ENCODE measurements around the gene NAPSA.

NAPSA gene

GRCh38 chr19:50383852-50384684 lies 18.6 kb upstream of the NAPSA start, which contains the start of gene POLD1:
POLD1 (plus strand) TSS chr19:50384347; CDS start chr19:50398852, 14,505 bp downstream.
- DNase-seq, result peak; percentile 99

- DNase-seq, result no peak
These were observed 17.8 kb upstream of the NAPSA start for GRCh38 chr19:50383001-50383851.

GRCh38 chr19:50381881-50382729 lies 16.7 kb upstream of the NAPSA start:
- DNase-seq, result no peak

GRCh38 chr19:50380751-50381151 lies 15.3 kb upstream of the NAPSA start:
- DNase-seq, result no peak

- no peak for DNase-seq
These were observed 14.7 kb upstream of the NAPSA start for GRCh38 chr19:50380137-50380536.

GRCh38 chr19:50379602-50380001 lies 14.2 kb upstream of the NAPSA start:
- no peak for DNase-seq

- no peak for DNase-seq
These were observed 13.4 kb upstream of the NAPSA start for GRCh38 chr19:50378863-50379236.

GRCh38 chr19:50378169-50378862 lies 12.9 kb upstream of the NAPSA start:
- no peak for DNase-seq

- DNase-seq, result no peak
These were observed 12.1 kb upstream of the NAPSA start for GRCh38 chr19:50377517-50377916.

- DNase-seq, result no peak
These were observed 11.6 kb upstream of the NAPSA start for GRCh38 chr19:50377051-50377461.

GRCh38 chr19:50376166-50377050 lies 11.0 kb upstream of the NAPSA start, which contains the start of gene NR1H2:
NR1H2 (plus strand) TSS chr19:50376457; CDS start chr19:50377606, 1,149 bp downstream.
- peak; percentile 97 for DNase-seq

GRCh38 chr19:50371914-50372475 lies 6.6 kb upstream of the NAPSA start:
- no peak for DNase-seq

GRCh38 chr19:50368649-50369570 lies 3.5 kb upstream of the NAPSA start:
- DNase-seq, result peak; percentile 87

GRCh38 chr19:50362656-50363424 lies 2.6 kb downstream of the NAPSA start:
- peak; percentile 84 for DNase-seq

GRCh38 chr19:50362030-50362412 lies 3.4 kb downstream of the NAPSA start:
- no peak for DNase-seq

GRCh38 chr19:50361290-50362029 lies 4.0 kb downstream of the NAPSA start:
- DNase-seq, result no peak

GRCh38 chr19:50359328-50359818 lies 6.1 kb downstream of the NAPSA start:
- no peak for DNase-seq
